ENCODE results near the gene DNAJC2.
"Not testable (repeated sequence)": the region's sequence is repeated elsewhere in the genome, so short reads cannot be mapped to it uniquely, and the experiment has no call there.

- not testable (repeated sequence) for TF ChIP-seq CTCF (IDR thresholded peaks at IDR 0.05; ENCODE audit: insufficient read depth, low read depth, low read length); EZH2 (IDR thresholded peaks at IDR 0.05; ENCODE audit: insufficient read depth, low read length)
Observed at GRCh38 chr7:103264054-103264453, 80.5 kb downstream of the DNAJC2 start.

All from astrocyte (in vitro differentiated cells and primary cell).